Heart left ventricle (tissue), 13 donors: ENCODE results near the gene VWA3A.

Source experiments
- POLR2A ChIP-seq, 2 donors: fragments of 450-650 bp; IDR thresholded peaks; one replicate each; pipeline ENCODE4 v1.6.1; 2017; ENCODE audit warnings: antibody characterized with exemption in 2 of 2, mild to moderate bottlenecking in 2 of 2, moderate library complexity in 2 of 2
- TF ChIP-seq, protein P1 (sequence below), 12 donors: fragments of 200-600 bp; sonication (generic) in 4 of 12; IDR thresholded peaks; one replicate each; pipeline versions ENCODE4 v1.5.0 to v1.8.0; 2018 to 2022; ENCODE audit warnings: antibody characterized with exemption in 12 of 12, mild to moderate bottlenecking in 5 of 12
- donor health status: ischemic (EF 13 %, LVEDD 7.1; RV severe dilation, severe dysfunction).
- donor health status: DM: no; HTN: yes; CAD: no.
- donor health status: DM: no; HTN: no; CAD: no.
- donor health status: ischemic (EF 25% LVEDD 6.9; RV normal size, moderate dysfunction).
- donor health status: ischemic (EF 25% LVEDD 5.7; RV mildly dilated, moderate dysfunction).
- donor health status: ischemic (EF 35%, LVEDD 5.7; RV mildly dilated, moderate dysfunction).
- donor health status: nonischemic (EF 11% LVEDD 7.7; RV severe dilation, severe dysfunction).
- donor health status: DM: yes; HTN: yes; CAD: no.
- donor health status: PGD.
- donor health status: ischemic (EF 29% LVEDD 5.4; RV normal size, mild dysfunction).
- donor health status: nonischemic (EF 23%, LVEDD 6.1; RV moderate dilation, normal function).

DNA sequence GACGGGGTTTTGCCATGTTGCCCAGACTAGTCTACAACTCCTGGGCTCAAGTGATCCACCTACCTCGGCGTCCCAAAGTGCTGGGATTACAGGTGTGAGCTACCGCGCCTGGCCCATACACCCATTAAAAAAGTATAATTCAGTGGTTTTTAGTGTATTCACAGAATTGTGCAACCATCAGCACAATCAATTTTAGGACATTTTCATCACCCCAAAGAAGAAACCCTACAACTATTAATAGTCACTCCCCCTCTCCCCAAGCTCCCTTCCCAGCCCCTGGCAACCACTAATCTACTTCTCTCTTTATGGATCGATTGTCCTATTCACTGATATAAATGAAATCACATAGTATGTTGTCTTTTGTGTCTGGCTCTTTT is 109.9 kb downstream of the VWA3A start:
- TF ChIP-seq, protein P1, sequence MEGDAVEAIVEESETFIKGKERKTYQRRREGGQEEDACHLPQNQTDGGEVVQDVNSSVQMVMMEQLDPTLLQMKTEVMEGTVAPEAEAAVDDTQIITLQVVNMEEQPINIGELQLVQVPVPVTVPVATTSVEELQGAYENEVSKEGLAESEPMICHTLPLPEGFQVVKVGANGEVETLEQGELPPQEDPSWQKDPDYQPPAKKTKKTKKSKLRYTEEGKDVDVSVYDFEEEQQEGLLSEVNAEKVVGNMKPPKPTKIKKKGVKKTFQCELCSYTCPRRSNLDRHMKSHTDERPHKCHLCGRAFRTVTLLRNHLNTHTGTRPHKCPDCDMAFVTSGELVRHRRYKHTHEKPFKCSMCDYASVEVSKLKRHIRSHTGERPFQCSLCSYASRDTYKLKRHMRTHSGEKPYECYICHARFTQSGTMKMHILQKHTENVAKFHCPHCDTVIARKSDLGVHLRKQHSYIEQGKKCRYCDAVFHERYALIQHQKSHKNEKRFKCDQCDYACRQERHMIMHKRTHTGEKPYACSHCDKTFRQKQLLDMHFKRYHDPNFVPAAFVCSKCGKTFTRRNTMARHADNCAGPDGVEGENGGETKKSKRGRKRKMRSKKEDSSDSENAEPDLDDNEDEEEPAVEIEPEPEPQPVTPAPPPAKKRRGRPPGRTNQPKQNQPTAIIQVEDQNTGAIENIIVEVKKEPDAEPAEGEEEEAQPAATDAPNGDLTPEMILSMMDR (IDR thresholded peaks at IDR 0.05), result no peak
- TF ChIP-seq POLR2A (IDR thresholded peaks at IDR 0.05), result no peak
